ENCODE data around the gene VAT1.

DNA sequence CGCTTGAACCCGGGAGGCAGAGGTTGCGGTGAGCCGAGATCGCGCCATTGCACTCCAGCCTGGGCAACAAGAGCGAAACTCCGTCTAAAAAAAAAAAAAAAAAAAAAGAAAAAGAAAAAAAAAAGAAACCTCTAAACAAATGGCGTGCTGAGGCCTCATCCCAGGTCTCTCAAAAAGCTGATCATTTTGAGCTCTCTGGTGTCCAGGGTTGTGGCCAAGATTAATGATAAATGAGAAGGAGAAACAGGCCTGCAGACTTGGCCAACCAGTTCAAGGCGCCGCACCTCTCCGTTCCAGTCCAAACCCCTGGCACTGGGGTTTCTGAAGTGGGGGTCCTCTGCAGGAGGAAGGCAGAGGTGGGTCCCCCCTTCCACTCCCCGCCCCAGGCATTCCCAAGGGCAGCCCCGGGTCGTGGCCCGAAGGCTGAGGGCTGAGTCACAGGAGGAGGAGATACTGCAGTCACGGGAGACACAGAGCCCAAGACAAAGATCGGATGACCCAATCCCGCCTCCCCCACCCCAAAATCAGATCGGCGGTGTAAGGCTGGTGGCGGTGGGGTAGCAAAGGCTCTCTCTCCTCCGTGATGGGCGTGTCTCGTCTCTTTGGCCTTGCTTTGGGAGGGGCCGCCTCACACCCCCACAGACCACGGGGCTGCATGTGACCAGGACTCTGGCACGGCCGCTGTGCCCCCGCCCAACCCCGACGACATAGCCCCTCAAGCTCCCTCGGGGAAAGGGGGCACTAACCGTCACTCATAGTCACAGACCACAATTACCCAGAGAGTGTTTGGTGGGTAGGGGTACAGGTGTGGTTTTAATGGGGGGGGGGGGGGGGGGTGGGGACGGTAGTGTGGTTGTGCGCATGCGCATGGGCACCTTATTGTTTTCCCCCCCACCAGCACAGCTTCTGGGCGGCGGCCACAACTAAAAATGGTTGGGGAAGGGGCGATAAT, 1.1 kb downstream of the VAT1 start:
- no peak for TF ChIP-seq POLR2A (IDR thresholded peaks at IDR 0.05)
- TF ChIP-seq, protein P1, sequence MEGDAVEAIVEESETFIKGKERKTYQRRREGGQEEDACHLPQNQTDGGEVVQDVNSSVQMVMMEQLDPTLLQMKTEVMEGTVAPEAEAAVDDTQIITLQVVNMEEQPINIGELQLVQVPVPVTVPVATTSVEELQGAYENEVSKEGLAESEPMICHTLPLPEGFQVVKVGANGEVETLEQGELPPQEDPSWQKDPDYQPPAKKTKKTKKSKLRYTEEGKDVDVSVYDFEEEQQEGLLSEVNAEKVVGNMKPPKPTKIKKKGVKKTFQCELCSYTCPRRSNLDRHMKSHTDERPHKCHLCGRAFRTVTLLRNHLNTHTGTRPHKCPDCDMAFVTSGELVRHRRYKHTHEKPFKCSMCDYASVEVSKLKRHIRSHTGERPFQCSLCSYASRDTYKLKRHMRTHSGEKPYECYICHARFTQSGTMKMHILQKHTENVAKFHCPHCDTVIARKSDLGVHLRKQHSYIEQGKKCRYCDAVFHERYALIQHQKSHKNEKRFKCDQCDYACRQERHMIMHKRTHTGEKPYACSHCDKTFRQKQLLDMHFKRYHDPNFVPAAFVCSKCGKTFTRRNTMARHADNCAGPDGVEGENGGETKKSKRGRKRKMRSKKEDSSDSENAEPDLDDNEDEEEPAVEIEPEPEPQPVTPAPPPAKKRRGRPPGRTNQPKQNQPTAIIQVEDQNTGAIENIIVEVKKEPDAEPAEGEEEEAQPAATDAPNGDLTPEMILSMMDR (IDR thresholded peaks at IDR 0.05): no peak

Data from gastroesophageal sphincter (tissue), 3 donors.